Fibroblast of pulmonary artery (primary cell): Measurements from ENCODE around the gene OR4D5.

Experiments used
- DNase-seq: peaks from one replicate; pipeline ENCODE4 v3.0.0-alpha.2; 2010; ENCODE audit warnings: low read depth
- H3K4me3 ChIP-seq: replicated peaks from 2 replicates; pipeline ENCODE4 v1.5.1; 2011; ENCODE audit warnings: low read depth, mild to moderate bottlenecking, control low read depth, low read length, moderate library complexity
- CTCF ChIP-seq: IDR thresholded peaks from 2 replicates; pipeline ENCODE4 v1.5.1; 2011; ENCODE audit warnings: mild to moderate bottlenecking, control low read depth, low read length, inconsistent platforms; ENCODE audit errors: missing control alignments

The OR4D5 gene

GRCh38 chr11:123976770-123977560 lies 37.5 kb downstream of the OR4D5 start:
- no peak for DNase-seq
- no peak for TF ChIP-seq CTCF
- H3K4me3 ChIP-seq, result no peak overlapping the region

- no peak within 1 kb of the TSS for H3K4me3 ChIP-seq
- no peak for DNase-seq
- no peak for TF ChIP-seq CTCF
These were observed 38.4 kb downstream of the OR4D5 start, which contains the start of gene OR10S1 for GRCh38 chr11:123977731-123978347. OR10S1 (minus strand) TSS chr11:123977781; CDS start chr11:123977664, 117 bp downstream.

GRCh38 chr11:123979311-123979710 lies 39.9 kb downstream of the OR4D5 start:
- no peak for TF ChIP-seq CTCF
- H3K4me3 ChIP-seq, result no peak overlapping the region
- no peak for DNase-seq
